Measurements from ENCODE around the gene SLC8A1.
A peak's percentile ranks its signal among the peaks of the same experiment; 100 is the strongest.

SLC8A1 gene

GRCh38 chr2:40210344-40210967 is 241.4 kb downstream of the SLC8A1 start:
- no peaks in the 10 kb centered on the region for H3K36me3 Mint-ChIP-seq (ENCODE audit: low read depth)
- H3K27me3 Mint-ChIP-seq = no peaks in the 10 kb centered on the region
- H3K4me3 Mint-ChIP-seq = no peak overlapping the region
- no peaks in the 10 kb centered on the region for H3K9me3 Mint-ChIP-seq
- H3K27ac Mint-ChIP-seq = peak overlapping the region; percentile 16
- peaks cover 18% of the 10 kb centered on the region for H3K4me1 Mint-ChIP-seq (ENCODE audit: low read depth)

GRCh38 chr2:40209761-40210160 is 242.1 kb downstream of the SLC8A1 start:
- no peak overlapping the region for H3K4me3 Mint-ChIP-seq
- H3K27me3 Mint-ChIP-seq = no peaks in the 10 kb centered on the region
- H3K36me3 Mint-ChIP-seq (ENCODE audit: low read depth) = no peaks in the 10 kb centered on the region
- no peaks in the 10 kb centered on the region for H3K9me3 Mint-ChIP-seq
- peak overlapping the region; percentile 16 for H3K27ac Mint-ChIP-seq
- peaks cover 18% of the 10 kb centered on the region for H3K4me1 Mint-ChIP-seq (ENCODE audit: low read depth)

- no peaks in the 10 kb centered on the region for H3K36me3 Mint-ChIP-seq (ENCODE audit: low read depth)
- peaks cover 18% of the 10 kb centered on the region for H3K4me1 Mint-ChIP-seq (ENCODE audit: low read depth)
- H3K27ac Mint-ChIP-seq = no peak overlapping the region
- H3K4me3 Mint-ChIP-seq = no peak overlapping the region
- no peaks in the 10 kb centered on the region for H3K9me3 Mint-ChIP-seq
- H3K27me3 Mint-ChIP-seq = no peaks in the 10 kb centered on the region
Measured at GRCh38 chr2:40208463-40208862, 243.4 kb downstream of the SLC8A1 start.

- Mint-ChIP-seq H3K27ac (no peak overlapping the region), H3K36me3 (ENCODE audit: low read depth) (no peaks in the 10 kb centered on the region)
Measured at GRCh38 chr2:40204268-40204667, 247.6 kb downstream of the SLC8A1 start.

GRCh38 chr2:40202798-40203400 is 249.0 kb downstream of the SLC8A1 start:
- Mint-ChIP-seq H3K4me3 (no peak overlapping the region), H3K36me3 (ENCODE audit: low read depth) (no peaks in the 10 kb centered on the region), H3K27ac (no peak overlapping the region), H3K4me1 (ENCODE audit: low read depth) (no peaks in the 10 kb centered on the region), H3K9me3 (peaks cover 3% of the 10 kb centered on the region), H3K27me3 (no peaks in the 10 kb centered on the region)

More at GRCh38 chr2:40204268-40204667, 247.6 kb downstream of the SLC8A1 start:
- Mint-ChIP-seq H3K4me1 (ENCODE audit: low read depth) (no peaks in the 10 kb centered on the region), H3K9me3 (peaks cover under 1% of the 10 kb centered on the region), H3K27me3 (no peaks in the 10 kb centered on the region), H3K4me3 (no peak overlapping the region)

GRCh38 chr2:40201425-40201824 is 250.5 kb downstream of the SLC8A1 start:
- Mint-ChIP-seq H3K9me3 (peaks cover 3% of the 10 kb centered on the region), H3K4me1 (ENCODE audit: low read depth) (no peaks in the 10 kb centered on the region), H3K4me3 (no peak overlapping the region), H3K27me3 (no peaks in the 10 kb centered on the region), H3K27ac (no peak overlapping the region), H3K36me3 (ENCODE audit: low read depth) (no peaks in the 10 kb centered on the region)

- Mint-ChIP-seq H3K9me3 (peaks cover 3% of the 10 kb centered on the region), H3K4me1 (ENCODE audit: low read depth) (no peaks in the 10 kb centered on the region), H3K36me3 (ENCODE audit: low read depth) (no peaks in the 10 kb centered on the region), H3K27ac (no peak overlapping the region), H3K4me3 (no peak overlapping the region), H3K27me3 (no peaks in the 10 kb centered on the region)
Measured at GRCh38 chr2:40200366-40200915, 251.4 kb downstream of the SLC8A1 start.

GRCh38 chr2:40199771-40200170 is 252.1 kb downstream of the SLC8A1 start:
- Mint-ChIP-seq H3K4me1 (ENCODE audit: low read depth) (no peaks in the 10 kb centered on the region), H3K9me3 (peaks cover 3% of the 10 kb centered on the region), H3K36me3 (ENCODE audit: low read depth) (no peaks in the 10 kb centered on the region), H3K27me3 (no peaks in the 10 kb centered on the region), H3K4me3 (no peak overlapping the region), H3K27ac (no peak overlapping the region)

- Mint-ChIP-seq H3K36me3 (ENCODE audit: low read depth) (no peaks in the 10 kb centered on the region), H3K27me3 (no peaks in the 10 kb centered on the region), H3K27ac (no peak overlapping the region), H3K4me1 (ENCODE audit: low read depth) (no peaks in the 10 kb centered on the region), H3K4me3 (no peak overlapping the region), H3K9me3 (peaks cover 3% of the 10 kb centered on the region)
Measured at GRCh38 chr2:40197121-40197520, 254.8 kb downstream of the SLC8A1 start.

- Mint-ChIP-seq H3K27me3 (no peaks in the 10 kb centered on the region), H3K27ac (no peak overlapping the region), H3K9me3 (no peaks in the 10 kb centered on the region), H3K36me3 (ENCODE audit: low read depth) (no peaks in the 10 kb centered on the region), H3K4me3 (no peak overlapping the region), H3K4me1 (ENCODE audit: low read depth) (no peaks in the 10 kb centered on the region)
Measured at GRCh38 chr2:40193670-40194026, 258.2 kb downstream of the SLC8A1 start.

- no peaks in the 10 kb centered on the region for H3K36me3 Mint-ChIP-seq (ENCODE audit: low read depth)
- H3K27me3 Mint-ChIP-seq = no peaks in the 10 kb centered on the region
- no peak overlapping the region for H3K27ac Mint-ChIP-seq
- H3K4me1 Mint-ChIP-seq (ENCODE audit: low read depth) = no peaks in the 10 kb centered on the region
- H3K9me3 Mint-ChIP-seq = no peaks in the 10 kb centered on the region
- no peak overlapping the region for H3K4me3 Mint-ChIP-seq
Measured at GRCh38 chr2:40192864-40193669, 258.8 kb downstream of the SLC8A1 start.

GRCh38 chr2:40190457-40190856 is 261.4 kb downstream of the SLC8A1 start:
- Mint-ChIP-seq H3K36me3 (ENCODE audit: low read depth) (no peaks in the 10 kb centered on the region), H3K9me3 (no peaks in the 10 kb centered on the region), H3K4me3 (no peak overlapping the region), H3K27ac (no peak overlapping the region), H3K27me3 (no peaks in the 10 kb centered on the region), H3K4me1 (ENCODE audit: low read depth) (no peaks in the 10 kb centered on the region)

- Mint-ChIP-seq H3K4me1 (ENCODE audit: low read depth) (no peaks in the 10 kb centered on the region), H3K36me3 (ENCODE audit: low read depth) (no peaks in the 10 kb centered on the region), H3K9me3 (no peaks in the 10 kb centered on the region), H3K27me3 (no peaks in the 10 kb centered on the region), H3K27ac (no peak overlapping the region), H3K4me3 (no peak overlapping the region)
Measured at GRCh38 chr2:40189881-40190280, 262.0 kb downstream of the SLC8A1 start.

GRCh38 chr2:40187054-40187453 is 264.8 kb downstream of the SLC8A1 start:
- H3K27ac Mint-ChIP-seq = no peak overlapping the region
- no peaks in the 10 kb centered on the region for H3K36me3 Mint-ChIP-seq (ENCODE audit: low read depth)
- H3K4me3 Mint-ChIP-seq = no peak overlapping the region
- no peaks in the 10 kb centered on the region for H3K9me3 Mint-ChIP-seq
- no peaks in the 10 kb centered on the region for H3K4me1 Mint-ChIP-seq (ENCODE audit: low read depth)
- H3K27me3 Mint-ChIP-seq = no peaks in the 10 kb centered on the region

GRCh38 chr2:40184551-40184950 is 267.3 kb downstream of the SLC8A1 start:
- Mint-ChIP-seq H3K4me1 (ENCODE audit: low read depth) (no peaks in the 10 kb centered on the region), H3K9me3 (no peaks in the 10 kb centered on the region), H3K4me3 (no peak overlapping the region), H3K27me3 (no peaks in the 10 kb centered on the region), H3K36me3 (ENCODE audit: low read depth) (no peaks in the 10 kb centered on the region), H3K27ac (no peak overlapping the region)

Measured in stimulated activated naive CD8-positive, alpha-beta T cell treated with anti-CD3 and anti-CD28 coated beads, Interleukin-15, Interleukin-2, amounts not matched to agents 100 ng/mL and 50 ng/mL, for 24 hours (primary cell).